ENCODE data around the gene TMIGD3. TPM values are rescaled to one million over a fixed set of nuclear protein-coding genes. Genes with fewer than 3 reads are reported as not detected.

The TMIGD3 gene
- total RNA-seq, 1 experiment from 2014 or later, result not detected

DNA sequence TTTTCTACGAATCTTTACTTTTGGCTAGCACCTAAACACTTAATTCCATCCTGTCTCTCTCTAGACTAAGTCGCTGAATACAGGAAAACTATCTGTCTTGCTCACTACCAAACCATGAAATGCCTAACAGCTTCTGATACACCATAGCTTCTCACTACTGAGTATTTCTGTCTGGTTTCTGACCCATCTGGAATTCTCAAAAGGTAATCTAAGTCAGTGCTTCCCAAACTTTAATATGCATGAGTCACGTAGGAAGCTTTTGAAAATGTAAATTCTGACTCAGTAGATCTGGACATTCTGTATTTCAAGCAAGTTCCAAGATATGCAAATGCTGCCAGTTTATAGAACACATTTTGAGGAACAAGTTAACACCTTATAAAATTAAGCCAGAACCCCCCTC, 66.7 kb downstream of the TMIGD3 start:
- peak; percentile 80 for DNase-seq
- Histone ChIP-seq H3K36me3 (ENCODE audit: low read depth, low read length) (peaks cover 38% of the 10 kb centered on the region), H3K27me3 (ENCODE audit: low read length) (no peaks in the 10 kb centered on the region), H3K79me2 (ENCODE audit: low read length) (no peaks in the 10 kb centered on the region), H3K4me2 (ENCODE audit: low read length) (peak overlapping the region; percentile 46), H3K27ac (ENCODE audit: low read length) (peak overlapping the region; percentile 36), H3K4me3 (ENCODE audit: low read length) (no peak overlapping the region), H3K4me1 (ENCODE audit: insufficient read depth, low read length) (peaks cover 20% of the 10 kb centered on the region), H2AFZ (ENCODE audit: low read length) (no peak overlapping the region), H3F3A (ENCODE audit: low read length, unreplicated experiment) (no peaks in the 10 kb centered on the region), H4K20me1 (ENCODE audit: low read length) (no peaks in the 10 kb centered on the region), H3K9me3 (ENCODE audit: low read length) (no peaks in the 10 kb centered on the region), H3K9me2 (replicated peaks; ENCODE audit: low read length) (no peaks in the 10 kb centered on the region), H3K9ac (ENCODE audit: low read length) (no peak overlapping the region)
- BruUV-seq (replicated peaks), result no TSS peak
- intact Hi-C loops (cut with micrococcal nuclease), result no loop called here
- TF ChIP-seq, protein P1, sequence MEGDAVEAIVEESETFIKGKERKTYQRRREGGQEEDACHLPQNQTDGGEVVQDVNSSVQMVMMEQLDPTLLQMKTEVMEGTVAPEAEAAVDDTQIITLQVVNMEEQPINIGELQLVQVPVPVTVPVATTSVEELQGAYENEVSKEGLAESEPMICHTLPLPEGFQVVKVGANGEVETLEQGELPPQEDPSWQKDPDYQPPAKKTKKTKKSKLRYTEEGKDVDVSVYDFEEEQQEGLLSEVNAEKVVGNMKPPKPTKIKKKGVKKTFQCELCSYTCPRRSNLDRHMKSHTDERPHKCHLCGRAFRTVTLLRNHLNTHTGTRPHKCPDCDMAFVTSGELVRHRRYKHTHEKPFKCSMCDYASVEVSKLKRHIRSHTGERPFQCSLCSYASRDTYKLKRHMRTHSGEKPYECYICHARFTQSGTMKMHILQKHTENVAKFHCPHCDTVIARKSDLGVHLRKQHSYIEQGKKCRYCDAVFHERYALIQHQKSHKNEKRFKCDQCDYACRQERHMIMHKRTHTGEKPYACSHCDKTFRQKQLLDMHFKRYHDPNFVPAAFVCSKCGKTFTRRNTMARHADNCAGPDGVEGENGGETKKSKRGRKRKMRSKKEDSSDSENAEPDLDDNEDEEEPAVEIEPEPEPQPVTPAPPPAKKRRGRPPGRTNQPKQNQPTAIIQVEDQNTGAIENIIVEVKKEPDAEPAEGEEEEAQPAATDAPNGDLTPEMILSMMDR (conservative IDR thresholded peaks at IDR 0.05; ENCODE audit: low read depth, low read length), result no peak
- TF ChIP-seq EZH2phosphoT487 (IDR thresholded peaks at IDR 0.05; ENCODE audit: borderline replicate concordance, low read length) (no peak), EZH2 (IDR thresholded peaks at IDR 0.05; ENCODE audit: low read length, unreplicated experiment) (no peak)
- ATAC-seq, result peak; percentile 83
- CTCF ChIA-PET, result no interaction called here
- POLR2A ChIA-PET (ENCODE audit: unreplicated experiment), result interaction anchor here (0.7 kb wide), 1 partner anchor 30 kb away, joined by 3 read pairs; no protein-coding TSS in a partner anchor

Other genes with a start within 250 kb of the TMIGD3 start
- not detected in 2 replicates for gene CHIA, start 212.8 kb downstream of the TMIGD3 start, total RNA-seq (2014; rRNA removed)
- gene OVGP1, start 75.9 kb downstream of the TMIGD3 start, total RNA-seq (2014; rRNA removed), result 7.8 and 8.2 TPM in 2 replicates
- 62.1 and 67.9 TPM in 2 replicates for gene WDR77, start 54.4 kb downstream of the TMIGD3 start, total RNA-seq (2014; rRNA removed)
- gene ATP5PB, start 54.2 kb downstream of the TMIGD3 start, total RNA-seq (2014; rRNA removed), result 448 and 612 TPM in 2 replicates
- gene C1orf162, start 29.6 kb downstream of the TMIGD3 start, total RNA-seq (2014; rRNA removed), result 1.4 TPM in 1 of 2 replicates, not detected in the other
- gene ADORA3, start within 50 bp of the TMIGD3 start, total RNA-seq (2014; rRNA removed), result not detected in 2 replicates
- 19.0 TPM in 2 replicates for gene RAP1A, start 116.2 kb upstream of the TMIGD3 start, total RNA-seq (2014; rRNA removed)
- 0.11 TPM in 1 of 2 replicates, not detected in the other for gene INKA2, start 235.8 kb upstream of the TMIGD3 start, total RNA-seq (2014; rRNA removed)

Measured in PC-3 (cell line).